Stimulated activated CD4-positive, alpha-beta T cell treated with anti-CD3 and anti-CD28 coated beads, Interleukin-1b, Interleukin-23, amount 100 ng/mL, for 24 hours (primary cell): ENCODE measurements around the gene BCAR3.

ENCODE experiments used
- DNase-seq, 4 experiments: peaks; one replicate each; pipeline ENCODE4 v3.0.0-alpha.2; 2020; ENCODE audit warnings: low read depth in 4 of 4, low spot score in 1 of 4

Gene BCAR3

GRCh38 chr1:93616996-93617669, 64.5 kb downstream of the BCAR3 start:
- no peak for DNase-seq

GRCh38 chr1:93616221-93616995, 65.2 kb downstream of the BCAR3 start:
- DNase-seq, result no peak

GRCh38 chr1:93615582-93616150, 66.0 kb downstream of the BCAR3 start:
- peak; percentile 23 to 64 (median 36) for DNase-seq

- peak; percentile 25 to 58 (median 27) for DNase-seq
Observed at GRCh38 chr1:93614986-93615581, 66.6 kb downstream of the BCAR3 start.

- no peak for DNase-seq
Observed at GRCh38 chr1:93614541-93614940, 67.1 kb downstream of the BCAR3 start.

GRCh38 chr1:93613898-93614297, 67.7 kb downstream of the BCAR3 start:
- DNase-seq, result no peak

- DNase-seq, result no peak
Observed at GRCh38 chr1:93612510-93612909, 69.1 kb downstream of the BCAR3 start.

GRCh38 chr1:93611668-93612067, 70.0 kb downstream of the BCAR3 start:
- no peak for DNase-seq

GRCh38 chr1:93609536-93609935, 72.1 kb downstream of the BCAR3 start:
- no peak for DNase-seq

- no peak for DNase-seq
Observed at GRCh38 chr1:93608187-93609109, 73.2 kb downstream of the BCAR3 start.

GRCh38 chr1:93607814-93608186, 73.8 kb downstream of the BCAR3 start:
- DNase-seq, result peak in 3 of 4 experiments; percentile 25 to 56 (median 50)

GRCh38 chr1:93605812-93606512, 75.7 kb downstream of the BCAR3 start:
- DNase-seq, result no peak

- DNase-seq, result no peak
Observed at GRCh38 chr1:93605026-93605568, 76.5 kb downstream of the BCAR3 start.

GRCh38 chr1:93604411-93604810, 77.2 kb downstream of the BCAR3 start:
- DNase-seq, result no peak

GRCh38 chr1:93603601-93604000, 78.0 kb downstream of the BCAR3 start:
- no peak for DNase-seq

- no peak for DNase-seq
Observed at GRCh38 chr1:93603106-93603505, 78.5 kb downstream of the BCAR3 start.

- no peak for DNase-seq
Observed at GRCh38 chr1:93602101-93602500, 79.5 kb downstream of the BCAR3 start.

GRCh38 chr1:93601686-93602085, 80.0 kb downstream of the BCAR3 start:
- no peak for DNase-seq

- DNase-seq, result no peak
Observed at GRCh38 chr1:93600663-93601062, 81.0 kb downstream of the BCAR3 start.

- DNase-seq, result no peak
Observed at GRCh38 chr1:93599479-93599878, 82.2 kb downstream of the BCAR3 start.
